Tibial nerve (tissue), 3 donors: ENCODE measurements around the gene TMBIM4.

ENCODE experiments used
- CTCF ChIP-seq, 5 experiments: fragments of 200-600 bp in 3 of 5; fragments of 450-650 bp in 2 of 5; sonication (generic) in 3 of 5; IDR thresholded peaks; one replicate each; pipeline ENCODE4 v1.5.1; 2016 to 2019; ENCODE audit warnings: antibody characterized with exemption in 5 of 5, mild to moderate bottlenecking in 3 of 5, moderate library complexity in 2 of 5
- POLR2A ChIP-seq, 2 donors: fragments of 450-650 bp; IDR thresholded peaks; one replicate each; pipeline ENCODE4 v1.6.1; 2017; ENCODE audit warnings: antibody characterized with exemption in 2 of 2, mild to moderate bottlenecking in 2 of 2, moderate library complexity in 2 of 2

- TF ChIP-seq CTCF (IDR thresholded peaks at IDR 0.05) (no peak), POLR2A (IDR thresholded peaks at IDR 0.05) (no peak)
These were observed 47.6 kb upstream of the TMBIM4 start for GRCh38 chr12:66217342-66217917.
